HepG2 (cell line): ENCODE measurements around the gene UQCRC1. TPM values are rescaled to one million over a fixed set of nuclear protein-coding genes. Genes with fewer than 3 reads are reported as not detected.

Experiments
- BHLHE40 ChIP-seq: IDR thresholded peaks from 2 replicates; pipeline ENCODE4 v1.6.1; 2011; ENCODE audit warnings: low read length, improper control_type of control experiment
- CBX1 ChIP-seq: IDR thresholded peaks from one replicate; pipeline ENCODE4 v1.6.1; 2016; ENCODE audit warnings: antibody characterized with exemption, low read depth
- DZIP1 ChIP-seq: sonication (generic); formaldehyde crosslinking; IDR thresholded peaks from 2 replicates; pipeline ENCODE4 v1.5.0; 2020; ENCODE audit warnings: mild to moderate bottlenecking, missing genetic modification reagents
- HNRNPH1 ChIP-seq: fragments of 200-400 bp; formaldehyde crosslinking; optimal IDR thresholded peaks from 2 replicates; pipeline ENCODE3; 2017; ENCODE audit warnings: mild to moderate bottlenecking, low read depth, low read length
- HNRNPL ChIP-seq: fragments of 200-400 bp; formaldehyde crosslinking; IDR thresholded peaks from 2 replicates; pipeline ENCODE4 v1.6.1; 2017; ENCODE audit warnings: mild to moderate bottlenecking, low read depth, low read length
- JUNB ChIP-seq: sonication (generic); formaldehyde crosslinking; IDR thresholded peaks from 2 replicates; pipeline ENCODE4 v1.8.0; 2022; ENCODE audit warnings: missing genetic modification reagents, mild to moderate bottlenecking, borderline replicate concordance
- MXD4 ChIP-seq: IDR thresholded peaks from 2 replicates; pipeline ENCODE4 v1.6.1; 2016; ENCODE audit warnings: mild to moderate bottlenecking, missing biosample characterization, missing genetic modification reagents
- NR2F2 ChIP-seq: IDR thresholded peaks from 2 replicates; pipeline ENCODE4 v1.6.1; 2012; ENCODE audit warnings: low read depth, inconsistent platforms, borderline replicate concordance
- PAXIP1 ChIP-seq: sonication (generic); formaldehyde crosslinking; conservative IDR thresholded peaks from 2 replicates; pipeline ENCODE4 v1.4.0; 2020; ENCODE audit warnings: mild to moderate bottlenecking, missing genetic modification reagents, moderate library complexity
- RCOR2 ChIP-seq: IDR thresholded peaks from 2 replicates; pipeline ENCODE4 v1.6.1; 2016; ENCODE audit warnings: missing biosample characterization, missing genetic modification reagents
- SNAI1 ChIP-seq: sonication (generic); formaldehyde crosslinking; IDR thresholded peaks from 2 replicates; pipeline ENCODE4 v1.5.0; 2020; ENCODE audit warnings: mild to moderate bottlenecking, missing genetic modification reagents, borderline replicate concordance
- TBX2 ChIP-seq: sonication (generic); formaldehyde crosslinking; IDR thresholded peaks from 2 replicates; pipeline ENCODE4 v1.5.0; 2020; ENCODE audit warnings: missing genetic modification reagents, mild to moderate bottlenecking, borderline replicate concordance
- YY1 ChIP-seq: IDR thresholded peaks from 2 replicates; pipeline ENCODE4 v1.6.1; 2011; ENCODE audit warnings: low read length, low read depth, moderate library complexity, mild to moderate bottlenecking; ENCODE audit not compliant: insufficient read depth, insufficient replicate concordance
- ZFP82 ChIP-seq: sonication (generic); formaldehyde crosslinking; IDR thresholded peaks from 2 replicates; pipeline ENCODE4 v1.5.1; 2020; ENCODE audit warnings: mild to moderate bottlenecking, missing genetic modification reagents, borderline replicate concordance
- ZNF317 ChIP-seq: sonication (generic); formaldehyde crosslinking; IDR thresholded peaks from 2 replicates; pipeline ENCODE4 v1.5.0; 2020; ENCODE audit warnings: mild to moderate bottlenecking, missing genetic modification reagents
- ZNF687 ChIP-seq: sonication (generic); formaldehyde crosslinking; IDR thresholded peaks from 2 replicates; pipeline ENCODE4 v1.5.1; 2020; ENCODE audit warnings: mild to moderate bottlenecking, missing genetic modification reagents, moderate library complexity
- ZNF75D ChIP-seq: sonication (generic); formaldehyde crosslinking; IDR thresholded peaks from 2 replicates; pipeline ENCODE4 v1.8.1; 2023; ENCODE audit warnings: missing genetic modification reagents, mild to moderate bottlenecking, borderline replicate concordance
- ZNF772 ChIP-seq: sonication (generic); formaldehyde crosslinking; IDR thresholded peaks from 2 replicates; pipeline ENCODE4 v1.5.0; 2020; ENCODE audit warnings: mild to moderate bottlenecking, missing genetic modification reagents
- ZNF788 ChIP-seq: sonication (generic); formaldehyde crosslinking; IDR thresholded peaks from 2 replicates; pipeline ENCODE4 v1.5.0; 2020; ENCODE audit warnings: mild to moderate bottlenecking, missing genetic modification reagents, borderline replicate concordance
- polyA plus RNA-seq, 8 experiments: library from polyadenylated mRNA; depleted of rRNA in 3 of 8; stranded (reverse) in 7 of 8; unstranded in 1 of 8; fragments of >200 nt; fragmentation: Illumina TruSeq in 4 of 8; extraction: Trizol in 4 of 8; gene quantifications; 2 replicates each; pipeline versions ENCODE4 v1.2.1 to v1.2.3, GENCODE V29; 2011 to 2016; ENCODE audit warnings: low read depth in 4 of 8, missing spikeins in 1 of 8, mixed read lengths in 1 of 8; ENCODE audit not compliant: insufficient read depth in 1 of 8
- total RNA-seq, 5 experiments: library from RNA; depleted of rRNA; stranded (reverse); fragments of >200 nt; fragmentation: Illumina TruSeq; extraction: Trizol; gene quantifications; 2 replicates each; pipeline ENCODE4 v1.2.3, GENCODE V29; 2016; ENCODE audit warnings: low read depth in 1 of 5

The UQCRC1 gene
- total and polyA plus RNA-seq, 2 of the 13 experiments (the other 11 are each of a cell fraction or from before 2014, with no cell fraction given), result 316 to 680 TPM

- TF ChIP-seq NR2F2, result no peak
- no peak for TF ChIP-seq CBX1
- TF ChIP-seq YY1, result no peak
- TF ChIP-seq ZNF317 (CRISPR knock-in tag), result 0 out of 2 replicates have a peak, but pooled peaks have one; percentile 35
- peak; percentile 72; the same call in 1 of the 2 replicates for TF ChIP-seq DZIP1 (CRISPR knock-in tag)
- no peak for TF ChIP-seq RCOR2 (CRISPR knock-in tag)
- TF ChIP-seq PAXIP1 (CRISPR knock-in tag), result peak; percentile 33; the same call in 1 of the 2 replicates
- 0 out of 2 replicates have a peak, but pooled peaks have one; percentile 26 for TF ChIP-seq SNAI1 (CRISPR knock-in tag)
- TF ChIP-seq ZNF75D (CRISPR knock-in tag), result no peak
- TF ChIP-seq ZNF772 (CRISPR knock-in tag), result 0 out of 2 replicates have a peak, but pooled peaks have one; percentile 23
- no peak for TF ChIP-seq HNRNPL
- no peak for TF ChIP-seq BHLHE40
- no peak for TF ChIP-seq JUNB
- TF ChIP-seq ZNF687 (CRISPR knock-in tag), result peak; percentile 44
- TF ChIP-seq ZNF788 (CRISPR knock-in tag), result 0 out of 2 replicates have a peak, but pooled peaks have one; percentile 21
- TF ChIP-seq HNRNPH1, result no peak
- TF ChIP-seq TBX2, result peak; percentile 9; the same call in 1 of the 2 replicates
- TF ChIP-seq MXD4 (CRISPR knock-in tag), result no peak
- TF ChIP-seq ZFP82 (CRISPR knock-in tag), result no peak
These were observed 50.8 kb downstream of the UQCRC1 start (continued) for GRCh38 chr3:48558493-48559134.
